Measurements from ENCODE around the gene DNAJC17. TPM values are rescaled to one million over a fixed set of nuclear protein-coding genes. Genes with fewer than 3 reads are reported as not detected.

Gene DNAJC17
- total RNA-seq, 1 donor: 14.8 TPM

- TF ChIP-seq CTCF (IDR thresholded peaks at IDR 0.05; ENCODE audit: extremely low read depth, low read depth, low read length): no peak
- no peaks in the 10 kb centered on the region for H3K27me3 ChIP-seq (ENCODE audit: insufficient read depth, low read length)
- H3K4me3 ChIP-seq (ENCODE audit: insufficient read depth, low read length): no peak overlapping the region
- peak overlapping the region; percentile 72 for H3K27ac ChIP-seq (ENCODE audit: low read depth, low read length)
- H4K20me1 ChIP-seq (ENCODE audit: insufficient read depth, low read length): peaks cover 4% of the 10 kb centered on the region
- H2AFZ ChIP-seq (ENCODE audit: low read length): no peak overlapping the region
- no peaks in the 10 kb centered on the region for H3K9me3 ChIP-seq (ENCODE audit: low read depth, low read length)
- peak overlapping the region; percentile 27 for H3K4me2 ChIP-seq (ENCODE audit: insufficient read depth, low read length)
- peaks cover 5% of the 10 kb centered on the region for H3K79me2 ChIP-seq (ENCODE audit: insufficient read depth, low read length)
- peaks cover 11% of the 10 kb centered on the region for H3K4me1 ChIP-seq (ENCODE audit: insufficient read depth, low read length)
- DNase-seq (ENCODE audit: insufficient read length, low spot score, missing footprints): no peak
- peaks cover 62% of the 10 kb centered on the region for H3K36me3 ChIP-seq (ENCODE audit: insufficient read depth, low read length)
Observed at GRCh38 chr15:40775740-40776536, 31.3 kb downstream of the DNAJC17 start.

GRCh38 chr15:40775007-40775406 lies 32.3 kb downstream of the DNAJC17 start:
- Histone ChIP-seq H3K27ac (ENCODE audit: low read depth, low read length) (no peak overlapping the region), H3K79me2 (ENCODE audit: insufficient read depth, low read length) (peaks cover 2% of the 10 kb centered on the region), H3K9me3 (ENCODE audit: low read depth, low read length) (no peaks in the 10 kb centered on the region), H3K36me3 (ENCODE audit: insufficient read depth, low read length) (peaks cover 64% of the 10 kb centered on the region), H2AFZ (ENCODE audit: low read length) (no peak overlapping the region), H3K4me2 (ENCODE audit: insufficient read depth, low read length) (no peak overlapping the region), H3K27me3 (ENCODE audit: insufficient read depth, low read length) (no peaks in the 10 kb centered on the region), H4K20me1 (ENCODE audit: insufficient read depth, low read length) (peaks cover 5% of the 10 kb centered on the region), H3K4me1 (ENCODE audit: insufficient read depth, low read length) (peaks cover 11% of the 10 kb centered on the region), H3K4me3 (ENCODE audit: insufficient read depth, low read length) (no peak overlapping the region)
- DNase-seq (ENCODE audit: insufficient read length, low spot score, missing footprints): no peak
- no peak for TF ChIP-seq CTCF (IDR thresholded peaks at IDR 0.05; ENCODE audit: extremely low read depth, low read depth, low read length)

- peaks cover 62% of the 10 kb centered on the region for H3K36me3 ChIP-seq (ENCODE audit: insufficient read depth, low read length)
- peaks cover 11% of the 10 kb centered on the region for H3K4me1 ChIP-seq (ENCODE audit: insufficient read depth, low read length)
- H3K4me2 ChIP-seq (ENCODE audit: insufficient read depth, low read length): no peak overlapping the region
- no peak for TF ChIP-seq CTCF (IDR thresholded peaks at IDR 0.05; ENCODE audit: extremely low read depth, low read depth, low read length)
- no peak for DNase-seq (ENCODE audit: insufficient read length, low spot score, missing footprints)
- no peaks in the 10 kb centered on the region for H3K27me3 ChIP-seq (ENCODE audit: insufficient read depth, low read length)
- no peak overlapping the region for H3K4me3 ChIP-seq (ENCODE audit: insufficient read depth, low read length)
- H2AFZ ChIP-seq (ENCODE audit: low read length): no peak overlapping the region
- peaks cover 9% of the 10 kb centered on the region for H4K20me1 ChIP-seq (ENCODE audit: insufficient read depth, low read length)
- no peak overlapping the region for H3K27ac ChIP-seq (ENCODE audit: low read depth, low read length)
- no peaks in the 10 kb centered on the region for H3K9me3 ChIP-seq (ENCODE audit: low read depth, low read length)
- no peaks in the 10 kb centered on the region for H3K79me2 ChIP-seq (ENCODE audit: insufficient read depth, low read length)
Observed at GRCh38 chr15:40773902-40774301, 33.4 kb downstream of the DNAJC17 start.

- Histone ChIP-seq H4K20me1 (ENCODE audit: insufficient read depth, low read length) (peaks cover 9% of the 10 kb centered on the region), H3K4me1 (ENCODE audit: insufficient read depth, low read length) (peaks cover 11% of the 10 kb centered on the region), H3K4me3 (ENCODE audit: insufficient read depth, low read length) (no peak overlapping the region), H3K27ac (ENCODE audit: low read depth, low read length) (no peak overlapping the region), H3K4me2 (ENCODE audit: insufficient read depth, low read length) (no peak overlapping the region), H3K79me2 (ENCODE audit: insufficient read depth, low read length) (no peaks in the 10 kb centered on the region), H3K9me3 (ENCODE audit: low read depth, low read length) (no peaks in the 10 kb centered on the region), H3K27me3 (ENCODE audit: insufficient read depth, low read length) (no peaks in the 10 kb centered on the region), H3K36me3 (ENCODE audit: insufficient read depth, low read length) (peaks cover 57% of the 10 kb centered on the region), H2AFZ (ENCODE audit: low read length) (no peak overlapping the region)
- DNase-seq (ENCODE audit: insufficient read length, low spot score, missing footprints): no peak
- no peak for TF ChIP-seq CTCF (IDR thresholded peaks at IDR 0.05; ENCODE audit: extremely low read depth, low read depth, low read length)
Observed at GRCh38 chr15:40773496-40773895, 33.8 kb downstream of the DNAJC17 start.

Measured in osteoblast (primary cell).